Astrocyte (in vitro differentiated cells and primary cell): ENCODE results near the gene MSRB3.

Experiments used
- CTCF ChIP-seq: IDR thresholded peaks from 2 replicates; pipeline ENCODE4 v1.5.1; 2011; ENCODE audit warnings: low read depth, mild to moderate bottlenecking, inconsistent platforms, low read length, moderate library complexity; ENCODE audit not compliant: insufficient read depth
- EZH2 ChIP-seq: IDR thresholded peaks from 2 replicates; pipeline ENCODE4 v1.6.1; 2012; ENCODE audit warnings: mild to moderate bottlenecking, low read length, inconsistent platforms; ENCODE audit not compliant: insufficient read depth

DNA sequence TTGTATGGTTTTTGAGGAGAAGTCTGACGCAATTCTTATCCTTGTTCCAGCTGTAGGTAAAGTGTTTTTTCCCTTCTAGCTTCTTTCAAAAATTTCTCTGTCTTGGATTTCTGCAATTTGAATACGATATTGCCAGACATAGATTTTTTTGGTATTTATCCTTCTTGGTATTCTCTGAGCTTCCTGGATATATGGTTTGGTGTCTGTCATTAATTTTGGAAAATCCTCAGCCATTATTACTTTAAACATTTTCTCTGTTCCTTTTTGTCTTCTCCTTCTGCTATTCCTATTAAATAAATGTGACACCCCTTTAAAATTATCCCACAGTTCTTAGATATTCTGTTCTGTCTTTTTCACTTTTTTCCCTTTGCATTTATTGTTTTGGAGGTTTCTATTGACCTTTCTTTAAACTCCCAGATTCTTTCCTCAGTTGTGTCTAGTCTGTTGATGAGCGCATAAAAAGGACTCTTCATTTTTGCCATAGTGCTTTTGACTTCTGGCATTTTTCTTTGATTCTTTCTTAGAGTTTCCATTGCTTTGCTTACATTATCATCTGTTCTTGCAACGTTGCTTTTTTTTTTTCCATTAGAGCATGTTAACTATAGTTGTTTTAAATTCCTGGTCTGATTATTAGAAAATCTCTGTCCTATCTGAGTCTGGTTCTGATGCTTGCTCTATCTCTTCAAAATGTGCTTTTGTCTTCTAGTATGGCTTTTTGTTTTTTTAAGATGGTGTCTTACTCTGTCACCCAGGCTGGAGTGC, 129.1 kb downstream of the MSRB3 start:
- TF ChIP-seq CTCF (no peak), EZH2 (no peak)
